Measurements from ENCODE around the gene PNCK.

DNA sequence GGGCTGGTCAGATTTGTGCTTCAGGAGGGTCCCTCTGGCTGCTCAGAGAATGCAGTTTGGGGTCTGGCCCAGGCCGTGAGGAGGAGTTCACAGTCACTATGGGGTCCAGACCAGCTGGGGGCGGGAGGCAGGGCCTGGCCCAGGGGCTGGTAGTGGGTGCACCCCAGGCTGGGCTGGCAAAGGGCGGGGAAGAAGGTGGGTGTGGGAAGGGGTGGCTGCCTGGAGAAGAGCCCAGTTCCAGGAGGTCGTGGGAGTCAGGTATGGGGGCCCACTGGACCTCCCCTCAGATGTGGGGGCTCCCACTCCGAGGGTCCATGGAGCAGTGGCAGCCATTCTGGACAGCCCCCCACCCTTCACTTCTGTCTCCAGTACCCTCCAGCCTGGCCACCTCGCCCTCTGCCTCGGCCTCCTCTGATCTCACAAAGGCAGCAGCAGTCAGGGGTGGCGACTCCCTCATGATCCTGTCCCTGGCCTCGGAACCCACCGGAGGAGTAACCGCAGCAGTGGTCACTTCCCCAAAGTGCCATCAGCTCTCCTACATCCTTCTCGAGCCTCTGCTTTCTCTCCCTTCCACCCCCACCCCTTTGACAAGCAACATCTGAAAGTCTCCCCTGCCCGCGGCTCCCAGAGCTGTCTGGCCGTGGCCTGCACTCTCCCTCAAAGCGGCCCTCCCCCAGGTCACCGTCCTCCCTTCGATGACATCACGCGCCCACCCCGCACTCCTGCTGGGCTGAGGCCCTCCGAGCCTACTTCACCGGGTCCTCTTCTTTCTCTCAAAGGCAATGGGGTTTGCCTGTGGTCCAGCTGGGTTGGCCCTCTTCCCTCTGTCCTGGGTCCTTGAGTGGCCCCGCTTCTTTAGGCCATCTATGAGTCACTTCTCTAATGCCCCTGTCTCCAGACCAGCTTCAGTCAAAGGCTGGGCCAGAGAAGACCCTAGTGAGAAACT, 12.4 kb upstream of the PNCK start:
- TF ChIP-seq CTCF (IDR thresholded peaks at IDR 0.05) (no peak), POLR2A (IDR thresholded peaks at IDR 0.05) (no peak)

Measured in body of pancreas (tissue), 4 donors.